H54 (cell line): ENCODE results near the gene CMTR1.
"Not testable (repeated sequence)": the region's sequence is repeated elsewhere in the genome, so short reads cannot be mapped to it uniquely, and the experiment has no call there.

ENCODE experiments used
- DNase-seq: peaks from one replicate; pipeline ENCODE4 v3.0.0; 2011; ENCODE audit warnings: low spot score, mixed read lengths; ENCODE audit not compliant: insufficient read length
- FAIRE-seq: peaks from 3 replicates; lab custom pipeline; 2011; peaks lifted over from hg19 to GRCh38; lab: Jason Lieb, UNC
- POLR2A ChIP-seq: IDR thresholded peaks from 2 replicates; pipeline ENCODE4 v1.6.1; 2011; ENCODE audit warnings: low read depth, mild to moderate bottlenecking, low read length

Gene CMTR1

DNA sequence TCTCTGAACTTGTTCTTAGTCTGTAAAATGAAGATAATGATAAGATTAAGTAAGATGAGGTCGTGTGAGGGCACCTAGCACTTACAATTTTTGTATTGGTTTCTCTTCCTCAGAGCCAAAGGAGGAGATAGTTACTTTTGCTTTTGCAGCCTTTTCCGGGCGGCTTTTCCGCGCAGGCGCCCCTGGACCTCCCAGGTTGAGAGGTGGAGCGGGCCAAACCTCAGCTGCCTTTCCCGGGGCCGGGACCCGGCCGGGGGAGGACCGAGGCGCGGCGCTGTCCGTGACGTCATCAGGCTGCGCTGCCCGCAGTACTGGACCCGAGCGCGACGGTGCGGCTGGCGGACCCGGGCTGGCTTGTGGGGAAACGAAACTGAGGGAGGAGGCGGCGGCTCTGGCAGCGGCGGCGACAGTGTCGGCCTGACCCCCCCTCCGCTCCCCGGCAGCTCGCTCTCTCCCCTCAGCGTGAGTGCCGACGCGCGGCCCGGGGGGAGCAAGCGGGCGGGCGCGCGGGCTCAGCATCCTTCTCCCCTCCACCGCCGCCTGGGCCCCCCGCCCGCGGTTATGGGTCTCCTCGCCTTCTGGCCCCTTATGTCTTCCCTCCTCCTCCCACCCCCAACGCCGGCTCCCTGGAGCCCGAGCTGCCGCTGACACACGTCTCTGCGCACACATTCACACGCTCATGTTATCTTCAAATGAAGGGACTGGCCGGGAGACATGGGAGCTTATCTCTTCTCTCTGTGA, at the start of gene CMTR1:
Gene CMTR1, plus strand, starts transcription at position 306 of the 741 bp plus-strand sequence. CDS start 2,409 bp downstream, outside the sequence.
- TF ChIP-seq POLR2A = peak; percentile 80
- FAIRE-seq (no peak), DNase-seq (peak; percentile 96)

GRCh38 chr6:37388578-37388977, 44.4 kb upstream of the CMTR1 start:
- FAIRE-seq (no peak), DNase-seq (no peak)
- TF ChIP-seq POLR2A = no peak

DNA sequence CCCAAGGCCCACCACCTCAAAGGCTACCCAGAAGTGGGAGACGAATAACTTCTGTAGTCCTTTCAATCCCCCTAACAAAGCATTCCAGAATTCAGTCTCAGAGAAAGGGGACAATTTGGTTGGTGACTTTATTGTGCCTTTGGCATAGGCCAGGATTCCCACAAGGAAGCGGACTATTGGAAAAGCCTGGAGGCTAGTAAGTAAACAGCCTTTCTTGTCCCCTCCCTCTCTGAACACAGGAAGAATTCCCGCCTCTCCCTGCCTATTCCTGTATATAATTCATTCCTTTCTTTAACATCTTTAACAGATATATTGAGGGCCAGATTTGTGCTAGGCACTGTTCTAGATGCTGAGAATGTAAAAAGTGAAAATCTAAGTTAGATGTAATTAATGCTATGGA, 43.2 kb upstream of the CMTR1 start:
- DNase-seq = no peak
- no peak for FAIRE-seq
- TF ChIP-seq POLR2A = no peak

GRCh38 chr6:37391120-37391519, 41.9 kb upstream of the CMTR1 start:
- TF ChIP-seq POLR2A = no peak
- no peak for FAIRE-seq
- DNase-seq = no peak

- FAIRE-seq = no peak
These were observed 40.2 kb upstream of the CMTR1 start for GRCh38 chr6:37392821-37393220.

DNA sequence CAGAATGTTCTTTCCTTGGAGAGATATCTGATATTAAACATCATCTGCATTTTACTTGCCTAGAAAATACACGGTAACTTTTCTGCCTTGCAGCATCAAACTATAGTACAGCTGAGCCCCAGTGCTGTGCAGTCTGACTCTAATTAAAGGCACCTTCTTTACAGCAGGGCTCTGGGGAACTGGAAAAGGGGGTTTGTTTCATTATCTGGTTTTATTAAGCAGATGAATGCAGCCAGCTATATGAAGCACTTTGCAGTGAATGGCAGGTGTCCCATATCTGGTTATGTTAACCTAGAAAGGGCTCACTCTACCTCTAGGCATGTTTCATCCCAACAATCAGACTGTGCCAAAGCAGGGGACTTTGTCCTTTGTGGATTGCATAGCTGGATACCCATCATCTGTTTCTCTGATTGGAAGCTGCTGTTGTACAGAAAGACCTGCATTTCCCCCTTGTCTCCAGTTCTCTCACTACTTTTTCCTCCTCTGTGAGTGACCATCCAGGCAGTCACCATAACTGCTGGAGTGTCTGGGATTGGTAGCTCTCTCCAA, 39.6 kb upstream of the CMTR1 start:
- DNase-seq = no peak
- FAIRE-seq = no peak
- no peak for TF ChIP-seq POLR2A

More at GRCh38 chr6:37392821-37393220, 40.2 kb upstream of the CMTR1 start:
- DNase-seq = no peak
- TF ChIP-seq POLR2A = no peak

GRCh38 chr6:37396571-37397180, 36.3 kb upstream of the CMTR1 start:
- FAIRE-seq = no peak
- DNase-seq = no peak
- TF ChIP-seq POLR2A = no peak

DNA sequence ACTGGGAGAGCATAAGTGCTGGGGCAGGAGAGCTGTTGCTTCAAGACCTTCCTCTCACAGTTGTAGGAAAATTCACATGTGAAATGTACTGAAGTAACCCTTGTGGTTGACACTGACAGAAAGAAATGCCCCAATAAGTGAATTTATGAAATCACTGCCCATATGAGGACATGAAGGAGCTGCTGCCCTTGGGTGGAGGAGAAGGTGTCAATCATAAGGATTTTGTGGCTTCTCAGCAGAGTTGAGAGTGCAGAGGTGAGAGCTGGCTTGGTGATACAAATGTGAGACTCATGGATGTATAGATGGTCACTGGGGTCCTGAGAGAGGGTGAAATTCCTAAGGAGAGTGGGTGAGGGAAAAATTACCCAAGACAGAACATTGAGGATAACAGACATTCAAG, 33.9 kb upstream of the CMTR1 start:
- TF ChIP-seq POLR2A = no peak
- DNase-seq (no peak), FAIRE-seq (no peak)

GRCh38 chr6:37399795-37400490, 33.1 kb upstream of the CMTR1 start:
- DNase-seq (no peak), FAIRE-seq (no peak)
- TF ChIP-seq POLR2A = no peak

GRCh38 chr6:37401658-37402057, 31.4 kb upstream of the CMTR1 start:
- not testable (repeated sequence) for DNase-seq, FAIRE-seq

DNA sequence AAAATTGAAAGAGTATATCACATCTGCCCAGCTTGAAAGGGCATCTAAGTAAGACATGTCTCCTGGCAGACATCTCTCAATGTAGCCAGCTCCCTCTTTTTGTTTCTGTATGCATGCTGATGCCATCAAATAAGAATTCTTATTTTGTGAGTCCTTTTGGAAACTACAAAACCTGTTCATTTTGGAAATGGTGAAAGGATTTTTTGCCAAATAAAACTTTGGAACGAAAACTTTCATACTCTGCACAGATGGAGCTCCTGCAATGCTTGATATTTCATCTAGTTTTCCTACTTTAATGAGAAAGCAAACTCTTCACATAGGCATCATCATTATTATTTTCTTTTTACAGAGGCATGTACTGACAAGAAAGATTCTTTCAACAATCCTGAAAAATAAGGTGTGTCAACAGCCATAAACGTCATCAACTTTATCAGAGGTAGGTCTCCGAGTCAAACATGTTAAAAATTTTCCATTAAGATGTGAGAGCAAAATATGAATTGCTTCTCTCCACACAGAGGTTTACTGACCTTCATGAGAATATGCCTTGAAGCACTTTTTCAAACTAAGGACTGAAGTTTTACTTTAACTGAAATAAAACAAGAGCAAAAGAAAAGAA, 26.2 kb upstream of the CMTR1 start:
- DNase-seq (no peak), FAIRE-seq (no peak)
- TF ChIP-seq POLR2A = no peak

GRCh38 chr6:37407948-37408347, 25.1 kb upstream of the CMTR1 start:
- FAIRE-seq (peak; percentile 33), DNase-seq (no peak)
- no peak for TF ChIP-seq POLR2A

DNA sequence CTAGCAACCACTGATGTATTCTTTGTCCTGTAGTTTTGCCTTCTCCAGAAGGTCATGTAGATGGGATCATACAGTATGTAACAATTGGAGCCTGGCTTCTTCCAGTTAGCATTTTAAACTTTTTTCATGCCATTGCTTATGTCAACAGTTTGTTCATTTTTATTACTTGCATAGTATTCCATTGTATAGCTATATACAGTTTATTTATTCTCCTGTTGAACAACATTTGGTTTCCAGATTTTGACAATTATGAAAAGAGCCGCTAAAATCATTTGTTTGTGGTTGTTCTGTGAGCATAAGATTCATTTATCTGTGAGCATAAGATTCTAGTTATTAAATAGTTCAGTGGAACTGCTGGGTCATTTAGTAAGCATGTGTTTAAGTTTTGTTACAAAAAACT, 23.5 kb upstream of the CMTR1 start:
- TF ChIP-seq POLR2A = no peak
- DNase-seq (no peak), FAIRE-seq (no peak)

DNA sequence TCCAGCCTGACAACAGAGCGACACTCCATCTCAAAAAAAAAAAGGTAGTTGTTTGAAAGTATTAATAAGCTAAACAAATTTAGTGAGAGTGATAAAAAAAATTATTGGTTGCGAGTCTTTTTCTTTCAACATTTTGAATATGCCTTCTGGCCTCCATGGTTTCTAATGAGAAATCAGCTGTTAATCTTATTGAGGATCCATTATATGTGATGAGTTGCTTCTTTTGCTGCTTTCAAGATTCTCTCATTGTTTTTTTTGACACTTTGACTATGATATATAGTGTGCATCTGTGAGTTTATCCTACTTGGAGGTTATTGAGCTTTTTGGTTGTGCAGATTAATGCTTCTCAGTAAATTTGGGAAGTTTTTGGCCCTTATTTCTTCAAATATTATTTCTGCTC, 15.6 kb upstream of the CMTR1 start:
- no peak for DNase-seq
- FAIRE-seq = no peak
- no peak for TF ChIP-seq POLR2A
